Measurements from ENCODE around the gene SIT1.
A peak's percentile ranks its signal among the peaks of the same experiment; 100 is the strongest.

SIT1 gene

GRCh38 chr9:35650341-35651158 lies at the start of gene SIT1:
Gene SIT1, minus strand, starts transcription at chr9:35650931. Its CDS starts 78 bp downstream, at chr9:35650853.
- DNase-seq = no peak

- DNase-seq = no peak
These were observed 49.3 kb upstream of the SIT1 start for GRCh38 chr9:35700031-35700430.

GRCh38 chr9:35698231-35698630 lies 47.5 kb upstream of the SIT1 start:
- DNase-seq = no peak

- no peak for DNase-seq
These were observed 46.8 kb upstream of the SIT1 start for GRCh38 chr9:35697486-35697885.

GRCh38 chr9:35696520-35697215 lies 45.9 kb upstream of the SIT1 start:
- DNase-seq = peak; percentile 16

- no peak for DNase-seq
These were observed 45.2 kb upstream of the SIT1 start for GRCh38 chr9:35695943-35696401.

- no peak for DNase-seq
These were observed 41.1 kb upstream of the SIT1 start for GRCh38 chr9:35691757-35692301.

- no peak for DNase-seq
These were observed 40.6 kb upstream of the SIT1 start for GRCh38 chr9:35691334-35691650.

GRCh38 chr9:35690614-35691333 lies 40.0 kb upstream of the SIT1 start:
- DNase-seq = no peak

- no peak for DNase-seq
These were observed 39.5 kb upstream of the SIT1 start for GRCh38 chr9:35690294-35690613.

GRCh38 chr9:35689542-35690293 lies 39.0 kb upstream of the SIT1 start, which contains the start of gene TPM2:
Gene TPM2, minus strand, starts transcription at chr9:35689925. Its CDS starts 108 bp downstream, at chr9:35689817.
- no peak for DNase-seq

GRCh38 chr9:35688558-35689541 lies 38.1 kb upstream of the SIT1 start:
- DNase-seq = no peak

GRCh38 chr9:35687972-35688557 lies 37.3 kb upstream of the SIT1 start:
- DNase-seq = no peak

GRCh38 chr9:35687306-35687705 lies 36.6 kb upstream of the SIT1 start:
- DNase-seq = no peak

- no peak for DNase-seq
These were observed 35.8 kb upstream of the SIT1 start for GRCh38 chr9:35686222-35687203.

- no peak for DNase-seq
These were observed 34.8 kb upstream of the SIT1 start for GRCh38 chr9:35685506-35685905.

GRCh38 chr9:35684921-35685320 lies 34.2 kb upstream of the SIT1 start:
- DNase-seq = no peak

GRCh38 chr9:35683323-35683722 lies 32.6 kb upstream of the SIT1 start:
- DNase-seq = no peak

- DNase-seq = no peak
These were observed 32.0 kb upstream of the SIT1 start for GRCh38 chr9:35682520-35683315.

All from NCI-H2171 treated with DMSO at 0.1 percent for 48 hours (cell line).